ENCODE measurements around the gene CHN1.

DNA sequence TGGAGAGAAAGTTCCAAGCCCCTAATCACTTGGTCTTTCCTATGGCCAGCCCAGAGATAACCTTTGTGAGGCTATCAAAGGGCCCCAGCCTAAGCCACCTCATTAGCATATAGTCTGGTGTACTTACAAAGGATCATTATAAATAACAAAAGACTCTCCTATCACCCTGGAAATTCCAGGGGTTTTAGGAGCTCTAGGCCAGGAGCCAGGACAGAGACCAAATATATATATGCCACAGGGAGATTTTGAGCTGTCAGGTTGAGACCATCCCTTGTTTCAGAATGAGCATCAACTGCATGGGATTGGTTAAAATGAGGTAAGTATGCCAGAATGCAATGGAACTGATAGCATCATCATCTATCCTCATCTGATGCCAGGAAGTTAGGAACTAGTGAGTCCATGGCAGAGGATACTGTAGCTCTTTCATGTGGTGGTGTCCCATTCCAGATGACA, 208.8 kb downstream of the CHN1 start:
- TF ChIP-seq EP300 (IDR thresholded peaks at IDR 0.05; ENCODE audit: borderline replicate concordance in 1 of 2, low read depth in 1 of 2, low read length in 1 of 2) (no peak), TAF1 (IDR thresholded peaks at IDR 0.05; ENCODE audit: borderline replicate concordance, low read depth, low read length) (no peak)
- TF ChIP-seq, protein P1, sequence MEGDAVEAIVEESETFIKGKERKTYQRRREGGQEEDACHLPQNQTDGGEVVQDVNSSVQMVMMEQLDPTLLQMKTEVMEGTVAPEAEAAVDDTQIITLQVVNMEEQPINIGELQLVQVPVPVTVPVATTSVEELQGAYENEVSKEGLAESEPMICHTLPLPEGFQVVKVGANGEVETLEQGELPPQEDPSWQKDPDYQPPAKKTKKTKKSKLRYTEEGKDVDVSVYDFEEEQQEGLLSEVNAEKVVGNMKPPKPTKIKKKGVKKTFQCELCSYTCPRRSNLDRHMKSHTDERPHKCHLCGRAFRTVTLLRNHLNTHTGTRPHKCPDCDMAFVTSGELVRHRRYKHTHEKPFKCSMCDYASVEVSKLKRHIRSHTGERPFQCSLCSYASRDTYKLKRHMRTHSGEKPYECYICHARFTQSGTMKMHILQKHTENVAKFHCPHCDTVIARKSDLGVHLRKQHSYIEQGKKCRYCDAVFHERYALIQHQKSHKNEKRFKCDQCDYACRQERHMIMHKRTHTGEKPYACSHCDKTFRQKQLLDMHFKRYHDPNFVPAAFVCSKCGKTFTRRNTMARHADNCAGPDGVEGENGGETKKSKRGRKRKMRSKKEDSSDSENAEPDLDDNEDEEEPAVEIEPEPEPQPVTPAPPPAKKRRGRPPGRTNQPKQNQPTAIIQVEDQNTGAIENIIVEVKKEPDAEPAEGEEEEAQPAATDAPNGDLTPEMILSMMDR (IDR thresholded peaks at IDR 0.05), result no peak
- TF ChIP-seq, protein P2, sequence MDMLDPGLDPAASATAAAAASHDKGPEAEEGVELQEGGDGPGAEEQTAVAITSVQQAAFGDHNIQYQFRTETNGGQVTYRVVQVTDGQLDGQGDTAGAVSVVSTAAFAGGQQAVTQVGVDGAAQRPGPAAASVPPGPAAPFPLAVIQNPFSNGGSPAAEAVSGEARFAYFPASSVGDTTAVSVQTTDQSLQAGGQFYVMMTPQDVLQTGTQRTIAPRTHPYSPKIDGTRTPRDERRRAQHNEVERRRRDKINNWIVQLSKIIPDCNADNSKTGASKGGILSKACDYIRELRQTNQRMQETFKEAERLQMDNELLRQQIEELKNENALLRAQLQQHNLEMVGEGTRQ (IDR thresholded peaks at IDR 0.05; ENCODE audit: borderline replicate concordance, low read depth, low read length), result no peak
